ENCODE results near the gene COL27A1.

The COL27A1 gene

DNA sequence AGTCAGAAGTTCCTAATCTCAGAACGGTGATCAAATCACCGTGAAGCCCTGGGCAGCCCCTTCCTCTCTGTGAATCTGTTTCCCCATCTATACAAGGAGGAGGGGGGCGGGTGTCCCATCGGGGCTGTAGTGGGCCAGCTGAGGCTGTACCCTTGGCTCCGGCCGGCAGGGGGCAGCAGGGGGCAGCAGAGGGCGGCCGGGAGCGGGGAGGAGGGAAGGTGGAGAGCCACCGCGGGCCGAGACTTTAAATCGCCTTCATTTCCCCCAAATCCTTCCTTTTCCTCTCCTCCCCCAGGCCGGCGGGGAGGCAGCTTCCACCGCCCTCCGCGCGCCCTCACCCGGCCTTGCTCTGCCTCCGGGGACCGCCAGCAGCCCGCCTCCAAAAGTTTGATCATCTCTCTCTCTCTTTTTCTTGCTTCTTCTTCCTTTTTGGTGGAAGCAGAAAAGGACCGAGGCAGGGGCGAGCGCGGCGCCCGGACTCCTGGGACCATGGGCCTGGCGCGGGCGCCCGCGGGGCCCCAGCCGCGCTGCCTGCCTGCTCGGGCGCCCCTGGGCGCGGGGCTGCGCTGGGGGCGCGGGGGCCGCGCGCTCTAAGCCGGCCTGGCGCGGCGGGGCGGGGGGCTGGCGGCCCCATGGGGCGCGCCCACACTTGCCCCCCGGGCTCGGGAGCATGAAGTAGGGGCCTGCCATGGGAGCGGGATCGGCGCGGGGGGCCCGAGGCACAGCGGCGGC is at the start of gene COL27A1:
TSS of gene COL27A1 (plus strand) at position 275 of the 732 bp plus-strand sequence. CDS start at position 689, 414 bp downstream.
- peak; percentile 5 for DNase-seq

DNA sequence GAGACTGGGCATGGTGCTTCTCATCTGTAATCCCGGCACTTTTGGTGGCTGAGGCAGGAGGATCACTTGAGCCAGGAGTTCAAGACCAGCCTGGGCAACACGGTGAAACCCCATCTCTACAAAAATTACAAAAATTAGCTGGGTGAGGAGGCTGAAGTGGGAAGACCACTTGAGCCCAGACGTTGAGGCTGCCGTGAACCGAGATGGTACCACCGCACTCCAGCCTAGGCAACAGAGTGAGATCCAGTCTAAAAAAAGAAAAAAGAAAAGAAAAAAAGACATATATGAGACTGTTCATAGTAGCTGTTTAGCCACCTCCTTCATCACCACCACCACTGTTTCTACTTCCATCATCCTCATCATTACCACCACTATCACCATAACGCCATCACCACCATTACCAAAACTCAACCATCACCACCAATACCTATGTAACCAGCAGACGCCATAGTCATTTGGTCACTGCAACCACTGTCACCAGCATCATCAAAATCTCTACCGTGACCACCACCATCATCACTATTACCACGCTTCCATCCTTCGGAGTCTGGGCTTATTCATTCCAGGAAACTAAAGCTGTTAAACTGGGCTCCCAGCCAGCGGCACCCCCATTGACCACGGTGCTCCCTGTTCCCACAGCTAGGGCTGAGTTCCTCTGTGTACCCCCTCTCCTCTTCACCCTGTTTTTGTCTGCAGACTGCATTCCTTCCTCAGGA is 47.9 kb upstream of the COL27A1 start:
- no peak for DNase-seq

- DNase-seq, result peak; percentile 17
Observed at GRCh38 chr9:114108016-114108833, 47.1 kb upstream of the COL27A1 start.

- DNase-seq, result no peak
Observed at GRCh38 chr9:114109124-114109523, 46.2 kb upstream of the COL27A1 start.

- no peak for DNase-seq
Observed at GRCh38 chr9:114110180-114110579, 45.2 kb upstream of the COL27A1 start.

DNA sequence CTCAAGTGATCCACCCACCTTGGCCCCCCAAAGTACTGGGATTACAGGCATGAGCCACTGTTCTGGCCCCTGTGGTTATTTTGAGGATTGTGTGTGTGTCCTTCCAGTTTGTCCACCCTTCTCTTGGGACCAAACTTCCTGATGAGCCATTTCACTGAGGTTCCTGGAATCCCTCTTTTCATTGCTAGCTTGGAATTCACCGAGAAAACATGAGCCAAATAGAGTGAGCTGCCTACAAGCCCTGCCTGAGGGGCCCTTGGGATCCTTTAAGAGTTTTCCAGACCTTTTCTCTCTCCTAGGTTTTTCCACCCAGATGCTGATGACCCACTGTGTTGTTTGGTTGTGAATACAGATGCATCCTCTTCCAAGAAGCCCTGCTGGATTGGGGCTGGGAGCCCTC is 43.0 kb upstream of the COL27A1 start:
- DNase-seq, result no peak

GRCh38 chr9:114112778-114113584 is 42.4 kb upstream of the COL27A1 start:
- no peak for DNase-seq

DNA sequence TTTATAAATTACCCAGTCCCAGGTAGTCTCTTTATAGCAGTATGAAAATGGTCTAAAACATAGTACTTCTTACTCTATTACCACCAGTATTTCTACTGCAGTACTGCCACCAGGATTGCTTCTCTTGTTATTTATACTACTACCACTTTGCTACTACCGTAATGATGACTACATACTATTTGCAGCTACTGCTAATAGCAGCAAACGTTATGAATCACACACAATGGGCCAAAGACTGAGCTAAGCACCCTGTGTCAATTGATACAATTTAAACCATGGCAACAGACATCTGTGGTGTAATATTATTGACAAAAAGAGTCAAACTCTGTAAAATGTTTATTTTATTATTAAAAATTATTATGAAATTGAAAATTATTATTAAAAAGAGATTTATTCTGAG is 41.0 kb upstream of the COL27A1 start:
- DNase-seq, result no peak

GRCh38 chr9:114115654-114116125 is 39.6 kb upstream of the COL27A1 start:
- DNase-seq, result no peak

GRCh38 chr9:114116126-114116747 is 39.1 kb upstream of the COL27A1 start:
- no peak for DNase-seq

DNA sequence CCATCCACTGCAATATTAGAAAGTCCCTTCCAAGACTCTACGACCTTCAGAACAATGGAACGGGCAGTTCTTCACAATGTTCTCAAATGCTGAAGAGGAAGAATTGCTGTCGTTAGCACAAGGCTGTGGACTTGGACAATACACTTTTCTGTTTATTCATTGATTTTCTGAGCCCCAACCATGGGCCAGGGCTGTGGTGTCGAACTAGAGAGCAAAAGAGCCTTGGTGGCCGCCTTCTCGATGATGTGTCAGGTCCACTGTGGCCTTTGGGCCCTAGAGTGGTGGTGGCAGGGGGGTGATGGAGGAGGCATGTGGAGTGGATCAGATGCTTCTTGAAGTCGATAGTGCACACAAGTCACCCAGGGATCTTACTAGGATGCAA is 37.7 kb upstream of the COL27A1 start:
- DNase-seq, result no peak

GRCh38 chr9:114117996-114118830 is 37.1 kb upstream of the COL27A1 start:
- no peak for DNase-seq

DNA sequence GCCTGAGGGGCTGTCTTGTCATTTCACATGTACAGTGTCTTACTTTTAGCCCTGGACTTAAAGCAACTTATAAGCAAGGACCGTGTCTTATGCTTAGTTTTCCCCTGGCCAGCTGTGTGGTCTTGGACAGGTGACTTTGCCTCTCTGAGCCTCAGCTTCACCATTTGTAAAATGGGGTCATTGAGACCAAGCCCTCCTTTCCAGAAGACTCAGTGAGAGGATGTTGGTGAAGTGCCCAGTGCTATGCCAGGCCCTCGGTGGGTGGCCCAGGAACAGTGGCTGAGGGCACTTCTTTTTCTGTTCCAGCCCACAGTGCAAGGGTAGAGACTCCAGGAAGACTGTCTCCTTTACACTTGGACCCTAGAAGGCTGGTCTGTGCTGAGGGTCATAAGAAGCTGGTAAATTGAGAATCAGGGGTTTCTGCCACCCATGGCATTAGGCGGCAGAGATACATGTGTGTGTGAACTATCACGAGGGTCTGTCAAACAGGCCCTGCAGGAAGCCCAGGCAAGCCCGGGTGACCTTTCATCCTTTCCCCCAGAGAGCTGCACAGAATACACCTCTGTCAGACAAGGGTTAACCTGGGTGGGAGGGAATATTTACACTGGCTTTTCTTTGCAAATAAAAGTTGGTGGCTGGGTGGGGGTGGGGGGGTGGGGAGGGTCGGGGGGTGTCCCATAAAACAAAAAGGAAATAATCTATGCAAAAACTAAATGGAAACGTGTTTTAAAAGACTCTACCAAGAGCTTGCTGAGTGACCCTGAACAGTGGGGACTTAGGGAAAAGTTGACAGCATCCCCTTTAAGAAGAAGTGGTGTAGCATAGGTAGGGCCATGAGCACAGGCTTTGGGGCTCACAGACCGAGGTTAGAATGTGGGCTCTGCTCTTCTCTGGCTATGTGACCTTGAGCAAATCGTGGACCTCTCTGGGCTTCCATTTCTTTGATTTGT is 35.8 kb upstream of the COL27A1 start:
- DNase-seq, result no peak

GRCh38 chr9:114120192-114121014 is 34.9 kb upstream of the COL27A1 start:
- no peak for DNase-seq

DNA sequence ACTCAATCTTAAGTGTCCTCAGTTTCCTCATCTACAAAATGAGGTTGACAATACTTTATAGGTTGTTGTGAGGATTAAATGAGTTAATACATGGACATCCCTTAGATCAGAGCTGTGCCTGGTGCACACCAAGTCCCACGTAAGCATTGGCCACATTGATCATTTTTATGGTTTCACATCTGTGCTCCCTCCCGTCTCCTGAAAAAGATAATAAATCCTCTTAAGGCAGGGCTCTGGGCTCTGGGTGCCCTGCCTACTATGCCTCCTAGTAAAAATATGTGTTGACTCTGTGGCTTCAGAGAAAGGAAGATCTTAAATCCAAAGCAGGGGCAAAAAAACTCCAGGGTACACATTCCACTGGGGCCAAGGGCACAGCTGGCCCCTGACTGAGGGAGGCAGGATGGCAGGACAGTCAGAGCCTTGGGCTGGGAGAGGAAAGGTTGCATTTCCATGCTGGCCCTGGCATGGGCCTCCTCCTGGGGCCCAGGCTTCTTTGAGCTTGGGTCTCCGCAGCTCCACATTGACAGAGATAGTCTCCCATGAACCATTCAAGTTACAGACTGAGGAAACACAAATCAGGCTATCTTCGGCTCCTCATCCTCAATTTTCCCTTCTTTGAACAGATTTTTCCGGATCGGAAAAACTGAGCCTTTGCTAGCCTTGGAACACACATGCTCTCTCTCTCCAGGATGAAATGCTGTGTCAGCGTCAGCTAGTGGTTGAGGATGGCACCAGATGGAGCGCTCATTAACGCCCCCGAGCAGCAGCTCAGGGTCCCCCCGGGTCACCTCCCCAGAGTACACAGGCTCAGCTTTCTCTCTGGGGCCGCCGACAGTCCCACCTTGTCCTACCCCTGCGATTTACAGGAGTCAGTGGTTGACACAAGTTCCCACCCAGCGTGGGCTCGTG is 33.9 kb upstream of the COL27A1 start:
- no peak for DNase-seq

DNA sequence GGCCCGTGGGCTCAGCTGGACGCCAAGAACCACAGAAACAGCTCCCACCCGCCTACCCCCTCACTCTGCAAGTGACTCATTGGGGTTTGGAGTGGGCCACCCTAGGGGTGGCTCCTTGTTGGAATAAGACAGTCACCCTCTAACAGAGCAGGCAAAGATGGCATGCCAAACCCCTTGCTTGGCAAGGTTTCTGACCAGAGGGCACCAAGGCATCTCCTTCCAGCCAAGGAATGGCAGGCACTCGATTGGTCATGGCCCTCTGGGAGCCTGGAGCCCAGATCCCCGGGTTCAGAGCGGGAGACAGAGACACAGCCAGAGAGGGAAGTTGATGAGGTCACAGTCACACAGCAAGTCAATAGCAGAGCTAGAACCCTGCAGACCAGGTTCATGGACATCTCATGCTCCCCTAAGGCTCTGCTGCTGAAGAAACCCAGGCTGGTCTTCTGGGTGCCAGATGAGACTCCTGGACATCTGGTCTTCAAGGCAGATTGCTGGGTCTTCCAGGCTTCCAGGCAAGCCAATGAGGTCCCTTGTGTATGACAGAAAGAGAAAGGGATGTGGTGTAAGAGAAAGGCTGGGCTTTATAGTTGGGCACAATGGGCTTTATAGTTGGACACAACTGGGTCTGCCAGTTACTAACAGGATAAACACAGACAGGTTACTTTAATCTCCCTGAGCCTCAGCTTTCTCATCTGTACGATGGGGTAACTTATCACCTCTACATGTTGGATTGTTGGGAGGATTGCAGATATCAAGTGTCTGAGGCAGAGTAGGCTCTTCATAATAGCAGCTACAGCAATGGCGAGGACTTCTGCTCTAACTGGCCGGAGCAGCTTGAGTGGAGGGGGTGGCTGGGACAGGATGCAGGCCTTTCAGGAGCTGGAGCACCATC is 33.0 kb upstream of the COL27A1 start:
- DNase-seq, result no peak
